Astrocyte (in vitro differentiated cells and primary cell): ENCODE data around the gene ADGRG2. TPM values are rescaled to one million over a fixed set of nuclear protein-coding genes. Genes with fewer than 3 reads are reported as not detected.

ENCODE experiments used
- DNase-seq: peaks from one replicate; pipeline ENCODE4 v3.0.0-alpha.2; 2010; ENCODE audit warnings: low read depth
- FAIRE-seq: peaks from 2 replicates; lab custom pipeline; 2011; peaks lifted over from hg19 to GRCh38; lab: Jason Lieb, UNC
- H2AFZ ChIP-seq: 2 replicates; pipeline ENCODE4 v1.6.0; 2012; ENCODE audit warnings: low read depth, low read length, inconsistent platforms
- H3K27ac ChIP-seq: 2 replicates; pipeline ENCODE4 v1.5.1; 2011; ENCODE audit warnings: low read depth, low read length, inconsistent platforms
- H3K27me3 ChIP-seq: 2 replicates; pipeline ENCODE4 v1.6.0; 2011; ENCODE audit warnings: low read length, inconsistent platforms; ENCODE audit not compliant: insufficient read depth
- H3K36me3 ChIP-seq: 2 replicates; pipeline ENCODE4 v1.5.1; 2011; ENCODE audit warnings: low read length, inconsistent platforms; ENCODE audit not compliant: insufficient read depth
- H3K4me1 ChIP-seq: 2 replicates; pipeline ENCODE4 v1.5.1; 2011; ENCODE audit warnings: low read length, inconsistent platforms; ENCODE audit not compliant: insufficient read depth
- H3K4me2 ChIP-seq: 2 replicates; pipeline ENCODE4 v1.6.0; 2012; ENCODE audit warnings: low read length, inconsistent platforms
- H3K4me3 ChIP-seq: 2 replicates; pipeline ENCODE4 v1.5.1; 2011; ENCODE audit warnings: low read depth, mild to moderate bottlenecking, low read length, inconsistent platforms; ENCODE audit not compliant: insufficient read depth
- H3K79me2 ChIP-seq: 2 replicates; pipeline ENCODE4 v1.6.0; 2012; ENCODE audit warnings: mild to moderate bottlenecking, low read length, inconsistent platforms; ENCODE audit not compliant: insufficient read depth
- H3K9ac ChIP-seq: 2 replicates; pipeline ENCODE4 v1.6.0; 2012; ENCODE audit warnings: mild to moderate bottlenecking, low read length, inconsistent platforms
- H3K9me3 ChIP-seq: 2 replicates; pipeline ENCODE4 v1.5.1; 2012; ENCODE audit warnings: low read depth, mild to moderate bottlenecking, low read length, inconsistent platforms; ENCODE audit not compliant: insufficient read depth
- H4K20me1 ChIP-seq: 2 replicates; pipeline ENCODE4 v1.6.0; 2012; ENCODE audit warnings: low read length, inconsistent platforms; ENCODE audit not compliant: insufficient read depth
- H3K27ac Mint-ChIP-seq: one replicate; pipeline ENCODE4 v1.8.0; 2021; ENCODE audit warnings: mild to moderate bottlenecking, mixed read lengths; ENCODE audit not compliant: unreplicated experiment
- H3K27me3 Mint-ChIP-seq: one replicate; pipeline ENCODE4 v1.8.0; 2021; ENCODE audit warnings: low read depth, mixed read lengths; ENCODE audit not compliant: unreplicated experiment
- H3K36me3 Mint-ChIP-seq: one replicate; pipeline ENCODE4 v1.8.0; 2021; ENCODE audit warnings: low read depth, mixed read lengths; ENCODE audit not compliant: unreplicated experiment
- H3K4me1 Mint-ChIP-seq: one replicate; pipeline ENCODE4 v1.8.0; 2021; ENCODE audit warnings: low read depth, mixed read lengths; ENCODE audit not compliant: unreplicated experiment
- H3K4me3 Mint-ChIP-seq: one replicate; pipeline ENCODE4 v1.8.0; 2021; ENCODE audit warnings: mild to moderate bottlenecking, moderate library complexity, mixed read lengths; ENCODE audit not compliant: unreplicated experiment
- H3K9me3 Mint-ChIP-seq: one replicate; pipeline ENCODE4 v1.8.0; 2021; ENCODE audit warnings: mild to moderate bottlenecking, mixed read lengths; ENCODE audit not compliant: unreplicated experiment
- EZH2 ChIP-seq: IDR thresholded peaks from 2 replicates; pipeline ENCODE4 v1.6.1; 2012; ENCODE audit warnings: mild to moderate bottlenecking, low read length, inconsistent platforms; ENCODE audit not compliant: insufficient read depth
- total RNA-seq: library from RNA; stranded (reverse); gene quantifications from 2 replicates; pipeline ENCODE4 v1.2.1, GENCODE V29; 2021
- TF ChIP-seq, protein P1 (sequence below): IDR thresholded peaks from 2 replicates; pipeline ENCODE4 v1.5.1; 2011; ENCODE audit warnings: low read depth, mild to moderate bottlenecking, inconsistent platforms, low read length, moderate library complexity; ENCODE audit not compliant: insufficient read depth

The ADGRG2 gene
- total RNA-seq, 1 donor from 2014 or later: 0.09 TPM

GRCh38 chrX:19130628-19131027, 8.4 kb upstream of the ADGRG2 start:
- Histone ChIP-seq H3K4me3 (no peak overlapping the region), H3K27ac (no peak overlapping the region), H3K79me2 (no peaks in the 10 kb centered on the region), H3K27me3 (no peaks in the 10 kb centered on the region), H3K9me3 (no peaks in the 10 kb centered on the region), H3K9ac (no peak overlapping the region), H2AFZ (no peak overlapping the region), H3K4me1 (no peaks in the 10 kb centered on the region), H3K36me3 (no peaks in the 10 kb centered on the region), H4K20me1 (no peaks in the 10 kb centered on the region), H3K4me2 (no peak overlapping the region)
- Mint-ChIP-seq H3K27me3 (peaks cover 6% of the 10 kb centered on the region), H3K4me1 (no peaks in the 10 kb centered on the region), H3K4me3 (no peak overlapping the region), H3K9me3 (no peaks in the 10 kb centered on the region), H3K36me3 (no peaks in the 10 kb centered on the region), H3K27ac (no peak overlapping the region)
- FAIRE-seq: no peak
- TF ChIP-seq, protein P1, sequence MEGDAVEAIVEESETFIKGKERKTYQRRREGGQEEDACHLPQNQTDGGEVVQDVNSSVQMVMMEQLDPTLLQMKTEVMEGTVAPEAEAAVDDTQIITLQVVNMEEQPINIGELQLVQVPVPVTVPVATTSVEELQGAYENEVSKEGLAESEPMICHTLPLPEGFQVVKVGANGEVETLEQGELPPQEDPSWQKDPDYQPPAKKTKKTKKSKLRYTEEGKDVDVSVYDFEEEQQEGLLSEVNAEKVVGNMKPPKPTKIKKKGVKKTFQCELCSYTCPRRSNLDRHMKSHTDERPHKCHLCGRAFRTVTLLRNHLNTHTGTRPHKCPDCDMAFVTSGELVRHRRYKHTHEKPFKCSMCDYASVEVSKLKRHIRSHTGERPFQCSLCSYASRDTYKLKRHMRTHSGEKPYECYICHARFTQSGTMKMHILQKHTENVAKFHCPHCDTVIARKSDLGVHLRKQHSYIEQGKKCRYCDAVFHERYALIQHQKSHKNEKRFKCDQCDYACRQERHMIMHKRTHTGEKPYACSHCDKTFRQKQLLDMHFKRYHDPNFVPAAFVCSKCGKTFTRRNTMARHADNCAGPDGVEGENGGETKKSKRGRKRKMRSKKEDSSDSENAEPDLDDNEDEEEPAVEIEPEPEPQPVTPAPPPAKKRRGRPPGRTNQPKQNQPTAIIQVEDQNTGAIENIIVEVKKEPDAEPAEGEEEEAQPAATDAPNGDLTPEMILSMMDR: no peak
- no peak for TF ChIP-seq EZH2
- no peak for DNase-seq

DNA sequence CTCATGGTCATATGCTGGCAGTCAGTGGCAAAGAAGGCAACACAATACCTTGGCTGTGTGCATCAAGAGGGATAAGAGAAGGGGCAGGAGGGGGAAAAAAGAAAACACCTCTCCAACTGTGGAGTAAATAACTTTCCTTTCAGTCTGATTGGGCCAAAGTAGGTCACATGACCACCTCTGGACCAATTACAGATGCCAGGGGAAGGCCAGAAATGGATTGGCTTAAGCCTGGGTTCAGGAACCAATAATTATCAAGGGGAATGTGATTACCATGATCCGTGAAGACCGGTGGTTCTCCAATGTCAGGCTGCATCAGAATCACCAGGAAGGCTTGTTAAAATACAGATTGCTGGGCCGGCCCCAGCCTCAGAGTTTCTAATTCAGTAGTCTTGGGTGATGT, 7.4 kb upstream of the ADGRG2 start:
- no peaks in the 10 kb centered on the region for H3K9me3 Mint-ChIP-seq
- H3K9me3 ChIP-seq: no peaks in the 10 kb centered on the region
- no peak for TF ChIP-seq EZH2
- TF ChIP-seq, protein P1: no peak

DNA sequence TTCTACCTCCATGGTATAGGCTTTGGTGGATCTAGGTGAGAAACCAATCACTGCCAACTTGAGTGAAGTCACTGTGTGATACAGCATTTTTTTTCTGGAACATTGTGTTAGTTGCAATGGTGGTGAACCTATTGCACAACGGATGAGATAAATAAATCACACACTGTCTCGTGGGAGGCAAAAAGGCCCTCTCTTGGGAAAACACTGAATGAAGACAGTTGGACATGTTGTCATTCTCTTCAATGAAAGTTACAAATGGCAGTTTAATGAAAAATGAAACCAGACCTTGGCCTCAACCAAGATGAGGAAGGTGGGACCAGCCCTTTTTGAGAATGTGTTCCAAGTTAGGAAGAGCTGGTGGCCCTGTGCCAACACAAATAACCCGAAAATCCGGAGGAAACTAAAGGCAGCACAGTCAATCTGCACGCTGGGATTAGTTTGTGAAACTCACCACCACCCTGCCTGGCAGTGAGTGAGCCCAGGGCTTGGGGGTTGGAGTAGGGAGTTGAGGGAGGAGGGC, 5.4 kb upstream of the ADGRG2 start:
- Histone ChIP-seq H3K9ac (no peak overlapping the region), H3K27me3 (peaks cover 13% of the 10 kb centered on the region), H4K20me1 (no peaks in the 10 kb centered on the region), H2AFZ (no peak overlapping the region), H3K4me1 (no peaks in the 10 kb centered on the region), H3K79me2 (no peaks in the 10 kb centered on the region), H3K4me2 (no peak overlapping the region), H3K9me3 (no peaks in the 10 kb centered on the region), H3K36me3 (no peaks in the 10 kb centered on the region), H3K4me3 (no peak overlapping the region), H3K27ac (no peak overlapping the region)
- TF ChIP-seq EZH2: no peak
- TF ChIP-seq, protein P1: no peak
- no peak for DNase-seq
- no peak overlapping the region for H3K27ac Mint-ChIP-seq
- no peak overlapping the region for H3K4me3 Mint-ChIP-seq
- no peaks in the 10 kb centered on the region for H3K36me3 Mint-ChIP-seq
- H3K9me3 Mint-ChIP-seq: no peaks in the 10 kb centered on the region
- H3K4me1 Mint-ChIP-seq: no peaks in the 10 kb centered on the region
- FAIRE-seq: peak; percentile 65
- peaks cover 19% of the 10 kb centered on the region for H3K27me3 Mint-ChIP-seq

More for the DNA sequence above, 7.4 kb upstream of the ADGRG2 start:
- Histone ChIP-seq H3K4me1 (no peaks in the 10 kb centered on the region), H3K9ac (no peak overlapping the region), H3K4me2 (no peak overlapping the region), H3K27me3 (no peaks in the 10 kb centered on the region), H2AFZ (no peak overlapping the region), H3K79me2 (no peaks in the 10 kb centered on the region), H3K4me3 (no peak overlapping the region), H3K36me3 (no peaks in the 10 kb centered on the region), H4K20me1 (no peaks in the 10 kb centered on the region), H3K27ac (no peak overlapping the region)
- no peak for DNase-seq
- H3K36me3 Mint-ChIP-seq: no peaks in the 10 kb centered on the region
- H3K27ac Mint-ChIP-seq: no peak overlapping the region
- no peak overlapping the region for H3K4me3 Mint-ChIP-seq
- no peaks in the 10 kb centered on the region for H3K4me1 Mint-ChIP-seq
- FAIRE-seq: no peak
- H3K27me3 Mint-ChIP-seq: peaks cover 14% of the 10 kb centered on the region
